ENCODE measurements around the gene ANO2.

ANO2 gene

GRCh38 chr12:5972387-5972786 lies 27.3 kb upstream of the ANO2 start:
- Histone ChIP-seq H3K14ac (ENCODE audit: low read length) (no peak overlapping the region), H2AK5ac (ENCODE audit: low read depth, low read length) (no peak overlapping the region), H2AFZ (ENCODE audit: low read length) (no peak overlapping the region), H3K27ac (replicated peaks; ENCODE audit: low read length) (no peak overlapping the region), H3K27me3 (ENCODE audit: control insufficient read depth in 3 of 3, insufficient read depth in 3 of 3, low read depth in 1 of 3, low read length in 3 of 3) (peaks cover 0 to 15% (median 0%) of the 10 kb centered on the region in 3 experiments), H2BK120ac (ENCODE audit: low read depth, low read length) (no peak overlapping the region), H2BK12ac (ENCODE audit: low read length) (no peak overlapping the region), H2BK15ac (ENCODE audit: low read length) (no peak overlapping the region), H3K36me3 (replicated peaks in 1 of 2; ENCODE audit: control insufficient read depth in 2 of 2, insufficient read depth in 2 of 2, low read length in 2 of 2) (no peaks in the 10 kb centered on the region), H2BK5ac (ENCODE audit: low read length) (no peak overlapping the region), H4K91ac (ENCODE audit: low read depth, low read length, poor library complexity) (no peak overlapping the region), H3K4ac (ENCODE audit: low read length) (no peak overlapping the region), H4K8ac (ENCODE audit: low read depth, low read length) (no peak overlapping the region), H3K79me1 (ENCODE audit: low read depth, low read length) (no peaks in the 10 kb centered on the region), H3K4me2 (ENCODE audit: insufficient read depth, low read length, poor library complexity, severe bottlenecking) (no peak overlapping the region), H3K9ac (ENCODE audit: low read depth, low read length, poor library complexity) (no peak overlapping the region), H3K18ac (ENCODE audit: low read length) (no peak overlapping the region), H3K9me3 (replicated peaks in 1 of 2; ENCODE audit: control insufficient read depth in 2 of 2, insufficient read depth in 1 of 2, low read depth in 1 of 2, low read length in 2 of 2) (no peaks in the 10 kb centered on the region), H3K4me3 (ENCODE audit: low read length in 2 of 2) (no peak overlapping the region), H3K23ac (ENCODE audit: low read depth, low read length, poor library complexity) (no peak overlapping the region), H3K4me1 (ENCODE audit: control insufficient read depth in 2 of 2, insufficient read depth in 1 of 2, low read depth in 1 of 2, low read length in 2 of 2) (peaks cover 0 to 6% of the 10 kb centered on the region in 2 donors)
- no CpG with 5 or more reads among the region's 8 CpGs for WGBS, 2 donors (ENCODE audit: extremely low coverage in 2 of 2, insufficient read length in 2 of 2, insufficient replicate concordance in 1 of 2)
- no peak for DNase-seq (ENCODE audit: low spot score)

GRCh38 chr12:5971194-5971850 lies 26.3 kb upstream of the ANO2 start:
- H2BK15ac ChIP-seq (ENCODE audit: low read length): no peak overlapping the region
- no peaks in the 10 kb centered on the region for H3K79me1 ChIP-seq (ENCODE audit: low read depth, low read length)
- H3K36me3 ChIP-seq (replicated peaks in 1 of 2; ENCODE audit: control insufficient read depth in 2 of 2, insufficient read depth in 2 of 2, low read length in 2 of 2): no peaks in the 10 kb centered on the region
- no peak overlapping the region for H2AK5ac ChIP-seq (ENCODE audit: low read depth, low read length)
- H3K18ac ChIP-seq (ENCODE audit: low read length): no peak overlapping the region
- no peak overlapping the region for H2AFZ ChIP-seq (ENCODE audit: low read length)
- H3K4me2 ChIP-seq (ENCODE audit: insufficient read depth, low read length, poor library complexity, severe bottlenecking): no peak overlapping the region
- H3K27me3 ChIP-seq (ENCODE audit: control insufficient read depth in 3 of 3, insufficient read depth in 3 of 3, low read depth in 1 of 3, low read length in 3 of 3): peaks cover 0 to 10% (median 0%) of the 10 kb centered on the region in 3 experiments
- H3K23ac ChIP-seq (ENCODE audit: low read depth, low read length, poor library complexity): no peak overlapping the region
- H3K4me3 ChIP-seq (ENCODE audit: low read length in 2 of 2): no peak overlapping the region
- peaks cover 0 to 6% of the 10 kb centered on the region in 2 donors for H3K4me1 ChIP-seq (ENCODE audit: control insufficient read depth in 2 of 2, insufficient read depth in 1 of 2, low read depth in 1 of 2, low read length in 2 of 2)
- H4K8ac ChIP-seq (ENCODE audit: low read depth, low read length): no peak overlapping the region
- H2BK120ac ChIP-seq (ENCODE audit: low read depth, low read length): no peak overlapping the region
- no peak overlapping the region for H4K91ac ChIP-seq (ENCODE audit: low read depth, low read length, poor library complexity)
- H3K9me3 ChIP-seq (replicated peaks in 1 of 2; ENCODE audit: control insufficient read depth in 2 of 2, insufficient read depth in 1 of 2, low read depth in 1 of 2, low read length in 2 of 2): no peaks in the 10 kb centered on the region
- H3K27ac ChIP-seq (replicated peaks; ENCODE audit: low read length): no peak overlapping the region
- no peak overlapping the region for H2BK5ac ChIP-seq (ENCODE audit: low read length)
- H3K14ac ChIP-seq (ENCODE audit: low read length): no peak overlapping the region
- H2BK12ac ChIP-seq (ENCODE audit: low read length): no peak overlapping the region
- H3K9ac ChIP-seq (ENCODE audit: low read depth, low read length, poor library complexity): no peak overlapping the region
- DNase-seq (ENCODE audit: low spot score): no peak
- WGBS, 2 donors (ENCODE audit: extremely low coverage in 2 of 2, insufficient read length in 2 of 2, insufficient replicate concordance in 1 of 2): no CpG with 5 or more reads among the region's 10 CpGs
- no peak overlapping the region for H3K4ac ChIP-seq (ENCODE audit: low read length)

- no peak overlapping the region for H3K9ac ChIP-seq (ENCODE audit: low read depth, low read length, poor library complexity)
- no peaks in the 10 kb centered on the region for H3K9me3 ChIP-seq (replicated peaks in 1 of 2; ENCODE audit: control insufficient read depth in 2 of 2, insufficient read depth in 1 of 2, low read depth in 1 of 2, low read length in 2 of 2)
- no peak overlapping the region for H2AK5ac ChIP-seq (ENCODE audit: low read depth, low read length)
- no peak overlapping the region for H2BK120ac ChIP-seq (ENCODE audit: low read depth, low read length)
- H3K79me1 ChIP-seq (ENCODE audit: low read depth, low read length): no peaks in the 10 kb centered on the region
- H2BK12ac ChIP-seq (ENCODE audit: low read length): no peak overlapping the region
- no CpG with 5 or more reads among the region's 5 CpGs for WGBS, 2 donors (ENCODE audit: extremely low coverage in 2 of 2, insufficient read length in 2 of 2, insufficient replicate concordance in 1 of 2)
- no peak overlapping the region for H2BK5ac ChIP-seq (ENCODE audit: low read length)
- no peak overlapping the region for H3K23ac ChIP-seq (ENCODE audit: low read depth, low read length, poor library complexity)
- H3K4me1 ChIP-seq (ENCODE audit: control insufficient read depth in 2 of 2, insufficient read depth in 1 of 2, low read depth in 1 of 2, low read length in 2 of 2): peaks cover 0 to 9% of the 10 kb centered on the region in 2 donors
- H2BK15ac ChIP-seq (ENCODE audit: low read length): no peak overlapping the region
- H3K18ac ChIP-seq (ENCODE audit: low read length): no peak overlapping the region
- H3K27me3 ChIP-seq (ENCODE audit: control insufficient read depth in 3 of 3, insufficient read depth in 3 of 3, low read depth in 1 of 3, low read length in 3 of 3): peaks cover 0 to 10% (median 0%) of the 10 kb centered on the region in 3 experiments
- H3K4me2 ChIP-seq (ENCODE audit: insufficient read depth, low read length, poor library complexity, severe bottlenecking): no peak overlapping the region
- no peak overlapping the region for H4K8ac ChIP-seq (ENCODE audit: low read depth, low read length)
- H4K91ac ChIP-seq (ENCODE audit: low read depth, low read length, poor library complexity): no peak overlapping the region
- no peak overlapping the region for H2AFZ ChIP-seq (ENCODE audit: low read length)
- no peak overlapping the region for H3K4ac ChIP-seq (ENCODE audit: low read length)
- DNase-seq (ENCODE audit: low spot score): no peak
- no peak overlapping the region for H3K4me3 ChIP-seq (ENCODE audit: low read length in 2 of 2)
- no peak overlapping the region for H3K27ac ChIP-seq (replicated peaks; ENCODE audit: low read length)
- peak overlapping the region; percentile 25 for H3K14ac ChIP-seq (ENCODE audit: low read length)
- no peaks in the 10 kb centered on the region for H3K36me3 ChIP-seq (replicated peaks in 1 of 2; ENCODE audit: control insufficient read depth in 2 of 2, insufficient read depth in 2 of 2, low read length in 2 of 2)
Observed at GRCh38 chr12:5969974-5970690, 25.1 kb upstream of the ANO2 start.

GRCh38 chr12:5969156-5969973 lies 24.3 kb upstream of the ANO2 start:
- peak overlapping the region; percentile 59 for H3K18ac ChIP-seq (ENCODE audit: low read length)
- H3K9me3 ChIP-seq (replicated peaks in 1 of 2; ENCODE audit: control insufficient read depth in 2 of 2, insufficient read depth in 1 of 2, low read depth in 1 of 2, low read length in 2 of 2): no peaks in the 10 kb centered on the region
- H2AK5ac ChIP-seq (ENCODE audit: low read depth, low read length): no peak overlapping the region
- H3K27me3 ChIP-seq (ENCODE audit: control insufficient read depth in 3 of 3, insufficient read depth in 3 of 3, low read depth in 1 of 3, low read length in 3 of 3): peaks cover 0 to 16% (median 0%) of the 10 kb centered on the region in 3 experiments
- no peak overlapping the region for H3K14ac ChIP-seq (ENCODE audit: low read length)
- no peak overlapping the region for H3K9ac ChIP-seq (ENCODE audit: low read depth, low read length, poor library complexity)
- H4K8ac ChIP-seq (ENCODE audit: low read depth, low read length): no peak overlapping the region
- DNase-seq (ENCODE audit: low spot score): no peak
- no peak overlapping the region for H3K4me2 ChIP-seq (ENCODE audit: insufficient read depth, low read length, poor library complexity, severe bottlenecking)
- H3K23ac ChIP-seq (ENCODE audit: low read depth, low read length, poor library complexity): no peak overlapping the region
- H2BK120ac ChIP-seq (ENCODE audit: low read depth, low read length): no peak overlapping the region
- no CpG with 5 or more reads among the region's 17 CpGs for WGBS, 2 donors (ENCODE audit: extremely low coverage in 2 of 2, insufficient read length in 2 of 2, insufficient replicate concordance in 1 of 2)
- no peaks in the 10 kb centered on the region for H3K79me1 ChIP-seq (ENCODE audit: low read depth, low read length)
- H2BK12ac ChIP-seq (ENCODE audit: low read length): no peak overlapping the region
- no peaks in the 10 kb centered on the region for H3K36me3 ChIP-seq (replicated peaks in 1 of 2; ENCODE audit: control insufficient read depth in 2 of 2, insufficient read depth in 2 of 2, low read length in 2 of 2)
- H2BK15ac ChIP-seq (ENCODE audit: low read length): peak overlapping the region; percentile 12
- peaks cover 0 to 13% of the 10 kb centered on the region in 2 donors for H3K4me1 ChIP-seq (ENCODE audit: control insufficient read depth in 2 of 2, insufficient read depth in 1 of 2, low read depth in 1 of 2, low read length in 2 of 2)
- H2AFZ ChIP-seq (ENCODE audit: low read length): no peak overlapping the region
- H3K27ac ChIP-seq (replicated peaks; ENCODE audit: low read length): no peak overlapping the region
- H3K4me3 ChIP-seq (ENCODE audit: low read length in 2 of 2): no peak overlapping the region
- H3K4ac ChIP-seq (ENCODE audit: low read length): no peak overlapping the region
- no peak overlapping the region for H4K91ac ChIP-seq (ENCODE audit: low read depth, low read length, poor library complexity)
- peak overlapping the region; percentile 25 for H2BK5ac ChIP-seq (ENCODE audit: low read length)
